CD4-positive, alpha-beta T cell treated with Interferon gamma for 1 hour (primary cell): ENCODE results near the gene TARS3.

Source experiments
- DNase-seq: peaks from one replicate; pipeline ENCODE4 v3.0.0-alpha.2; 2020

TARS3 gene

GRCh38 chr15:101619615-101619865 lies 104.7 kb downstream of the TARS3 start:
- no peak for DNase-seq

- no peak for DNase-seq
Observed at GRCh38 chr15:101618851-101619614, 105.2 kb downstream of the TARS3 start.

GRCh38 chr15:101618076-101618475 lies 106.2 kb downstream of the TARS3 start:
- DNase-seq, result no peak

GRCh38 chr15:101617390-101617965 lies 106.8 kb downstream of the TARS3 start:
- no peak for DNase-seq

- no peak for DNase-seq
Observed at GRCh38 chr15:101615986-101616848, 108.1 kb downstream of the TARS3 start.

GRCh38 chr15:101615414-101615985 lies 108.8 kb downstream of the TARS3 start:
- no peak for DNase-seq

GRCh38 chr15:101614761-101615160 lies 109.5 kb downstream of the TARS3 start:
- no peak for DNase-seq

GRCh38 chr15:101614001-101614585 lies 110.2 kb downstream of the TARS3 start:
- no peak for DNase-seq

GRCh38 chr15:101613130-101614000 lies 110.9 kb downstream of the TARS3 start:
- no peak for DNase-seq

GRCh38 chr15:101612676-101613075 lies 111.6 kb downstream of the TARS3 start:
- no peak for DNase-seq

GRCh38 chr15:101611580-101612299 lies 112.5 kb downstream of the TARS3 start:
- DNase-seq, result no peak

GRCh38 chr15:101611007-101611406 lies 113.3 kb downstream of the TARS3 start:
- no peak for DNase-seq

- DNase-seq, result no peak
Observed at GRCh38 chr15:101610611-101611000, 113.7 kb downstream of the TARS3 start.

- DNase-seq, result no peak
Observed at GRCh38 chr15:101609742-101610610, 114.3 kb downstream of the TARS3 start.

- no peak for DNase-seq
Observed at GRCh38 chr15:101608201-101608600, 116.1 kb downstream of the TARS3 start.

GRCh38 chr15:101607108-101607507 lies 117.2 kb downstream of the TARS3 start:
- DNase-seq, result no peak

GRCh38 chr15:101604124-101604874 lies 120.0 kb downstream of the TARS3 start:
- DNase-seq, result no peak
